Left forelimb (tissue), 1 donor: Measurements from ENCODE around the gene SH3D19.
A peak's percentile ranks its signal among the peaks of the same experiment; 100 is the strongest.
"Not testable (repeated sequence)": the region's sequence is repeated elsewhere in the genome, so short reads cannot be mapped to it uniquely, and the experiment has no call there.

Experiments
- DNase-seq: peaks from one replicate; pipeline ENCODE4 v3.0.0-alpha.2; 2018; ENCODE audit warnings: low spot score

SH3D19 gene

DNA sequence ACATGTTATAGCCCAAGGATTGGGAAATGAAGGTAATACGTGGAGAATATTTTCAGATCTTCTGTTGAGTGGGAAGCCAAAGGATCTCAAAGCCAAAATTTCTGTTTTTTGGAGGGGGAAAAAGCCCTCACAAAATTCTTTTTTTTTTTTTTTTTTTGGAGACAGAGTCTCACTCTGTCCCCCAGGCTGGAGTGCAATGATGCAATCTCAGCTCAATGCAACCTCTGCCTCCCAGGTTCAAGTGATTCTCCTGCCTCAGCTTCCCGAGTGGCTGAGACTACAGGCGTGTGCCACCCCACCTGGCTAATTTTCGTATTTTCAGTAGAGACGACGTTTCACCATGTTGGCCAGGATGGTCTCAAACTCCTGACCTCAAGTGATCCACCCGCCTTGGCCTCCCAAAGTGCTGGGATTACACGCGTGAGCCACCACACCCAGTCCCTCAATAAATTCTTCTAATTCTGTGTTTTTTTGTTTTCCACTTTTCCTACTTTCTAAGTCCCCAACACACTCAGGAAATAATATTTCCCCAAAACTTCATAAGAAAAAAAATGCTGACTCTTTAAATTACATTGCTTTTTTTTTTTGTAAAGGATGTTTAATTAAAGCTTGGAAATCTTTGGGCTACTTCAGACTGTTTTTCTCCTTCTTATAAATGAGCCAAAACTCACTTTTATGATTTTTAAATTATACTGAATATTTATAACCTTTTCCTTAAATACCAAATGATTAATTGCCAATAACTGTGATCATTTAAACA lies 174.4 kb downstream of the SH3D19 start:
- DNase-seq = no peak

DNA sequence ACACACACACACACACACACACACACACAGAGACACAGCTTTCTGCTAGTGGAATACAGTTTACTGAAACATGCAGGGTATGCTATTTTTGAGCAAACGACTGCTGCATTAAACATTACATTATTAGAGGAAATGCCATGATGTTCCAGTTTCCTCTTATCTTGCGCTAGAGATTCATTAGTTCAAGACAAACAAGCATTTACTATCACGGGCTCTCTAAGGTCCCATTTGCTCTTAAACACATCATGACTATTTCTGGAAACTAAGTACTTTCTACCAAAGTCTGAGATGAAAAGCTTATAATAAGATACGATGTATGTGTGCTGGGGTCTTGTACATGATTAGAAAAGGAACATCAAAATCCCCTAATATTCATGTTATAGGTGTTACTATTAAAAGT lies 177.1 kb downstream of the SH3D19 start:
- DNase-seq = no peak

- DNase-seq = no peak
Measured at GRCh38 chr4:151147000-151147399, 178.4 kb downstream of the SH3D19 start.

GRCh38 chr4:151144329-151145072 lies 180.9 kb downstream of the SH3D19 start:
- no peak for DNase-seq

- no peak for DNase-seq
Measured at GRCh38 chr4:151143811-151144210, 181.6 kb downstream of the SH3D19 start.

DNA sequence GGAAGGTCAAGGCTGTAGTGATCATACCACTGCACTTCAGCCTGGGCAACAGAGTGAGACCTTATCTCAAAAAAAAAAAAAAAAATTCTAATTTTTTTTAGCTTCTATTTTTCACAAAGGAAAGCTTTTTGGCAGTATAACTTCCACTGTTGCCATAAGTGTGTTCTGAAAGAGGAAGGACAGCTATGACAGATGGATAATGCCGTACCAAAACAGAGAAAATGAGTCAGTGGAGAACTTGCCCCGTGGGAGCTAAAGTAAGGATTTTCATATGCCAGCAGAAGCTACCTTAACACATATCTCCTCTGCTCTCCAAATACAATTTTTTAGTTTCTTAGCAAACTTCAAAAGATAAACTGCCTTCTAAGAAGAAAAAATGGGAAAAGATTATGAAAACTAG lies 182.2 kb downstream of the SH3D19 start:
- no peak for DNase-seq

GRCh38 chr4:151142758-151143157 lies 182.6 kb downstream of the SH3D19 start:
- no peak for DNase-seq

GRCh38 chr4:151139814-151140213 lies 185.6 kb downstream of the SH3D19 start:
- DNase-seq = no peak

DNA sequence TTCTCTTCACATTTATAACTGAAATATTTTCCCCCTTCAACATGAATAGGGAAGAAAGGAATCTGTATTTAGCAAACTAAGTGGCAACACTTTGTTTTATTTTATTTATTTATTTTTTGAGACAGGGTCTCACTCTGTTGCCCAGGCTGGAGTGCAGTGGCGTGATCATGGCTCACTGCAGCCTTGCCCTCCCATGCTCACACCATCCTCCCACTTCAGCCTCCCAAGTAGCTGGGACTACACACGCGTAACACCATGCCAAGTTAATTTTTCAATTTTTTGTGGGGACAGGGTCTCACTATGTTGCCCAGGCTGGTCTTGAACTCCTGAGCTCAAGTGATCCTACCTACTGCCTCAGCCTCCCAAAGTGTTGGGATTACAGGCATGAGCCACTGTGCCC lies 189.4 kb downstream of the SH3D19 start:
- DNase-seq = not testable (repeated sequence)

DNA sequence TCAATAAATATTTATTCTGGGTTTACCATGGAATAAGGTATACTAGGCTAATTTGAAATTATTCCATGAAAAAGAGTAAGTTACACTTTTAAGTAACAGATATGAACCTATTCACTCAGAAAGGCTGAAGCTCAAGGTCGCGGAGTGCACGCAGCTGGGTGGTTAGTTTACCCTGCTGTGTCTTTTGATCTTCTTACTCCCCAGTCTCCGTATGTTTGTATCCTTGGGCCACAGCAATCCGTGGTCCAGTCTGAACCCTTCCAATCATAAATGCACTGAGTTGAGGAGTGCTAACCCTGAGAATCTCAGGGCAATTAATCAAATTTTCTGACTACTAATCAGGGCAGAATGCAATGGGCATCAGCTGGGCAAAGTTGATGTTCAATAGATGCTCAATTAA lies 192.1 kb downstream of the SH3D19 start:
- no peak for DNase-seq

DNA sequence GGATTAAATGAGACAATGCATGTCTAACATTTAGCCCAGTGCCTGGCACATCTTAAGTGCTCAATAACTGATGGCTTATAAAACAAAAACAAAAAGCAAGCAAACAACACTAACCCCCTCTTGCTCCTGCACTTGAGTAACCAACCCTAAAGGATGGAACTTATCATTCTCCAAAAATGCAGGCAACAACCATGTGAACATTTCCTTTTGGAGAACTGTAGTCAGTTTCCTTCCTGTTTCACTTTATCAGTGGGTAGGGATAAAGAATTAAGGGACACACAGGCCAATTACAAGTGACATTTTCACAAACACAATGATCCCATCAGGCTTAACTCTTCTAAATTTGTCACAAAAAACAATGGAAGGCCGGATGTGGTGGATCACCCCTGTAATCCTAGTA lies 195.6 kb downstream of the SH3D19 start:
- DNase-seq = no peak

DNA sequence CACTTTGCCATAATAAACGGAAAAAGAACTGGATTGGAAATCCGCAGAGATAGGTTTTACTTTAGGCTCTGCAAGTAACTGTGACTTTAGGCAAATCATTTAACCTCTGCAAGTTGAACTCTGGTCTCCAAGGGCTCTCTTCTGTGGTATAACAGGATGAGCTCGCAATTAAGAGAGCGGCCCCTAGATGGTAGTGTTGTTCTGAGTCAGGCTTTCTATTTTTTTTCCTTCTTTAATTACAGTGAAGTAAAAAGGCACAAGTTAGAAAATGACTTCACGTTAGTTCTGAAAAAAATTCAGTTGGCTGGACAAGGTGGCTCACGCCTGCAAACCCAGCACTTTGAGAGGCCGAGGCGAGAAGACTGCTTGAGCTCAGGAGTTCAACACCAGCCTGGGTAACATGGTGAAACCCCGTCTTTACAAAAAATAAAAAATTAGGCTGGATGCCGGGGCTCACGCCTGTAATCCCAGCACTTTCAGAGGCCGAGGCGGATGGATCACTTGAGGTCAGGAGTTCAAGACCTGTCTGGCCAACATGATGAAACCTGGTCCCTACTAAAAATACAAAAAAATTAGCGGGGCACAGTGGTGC lies 207.9 kb downstream of the SH3D19 start:
- no peak for DNase-seq

DNA sequence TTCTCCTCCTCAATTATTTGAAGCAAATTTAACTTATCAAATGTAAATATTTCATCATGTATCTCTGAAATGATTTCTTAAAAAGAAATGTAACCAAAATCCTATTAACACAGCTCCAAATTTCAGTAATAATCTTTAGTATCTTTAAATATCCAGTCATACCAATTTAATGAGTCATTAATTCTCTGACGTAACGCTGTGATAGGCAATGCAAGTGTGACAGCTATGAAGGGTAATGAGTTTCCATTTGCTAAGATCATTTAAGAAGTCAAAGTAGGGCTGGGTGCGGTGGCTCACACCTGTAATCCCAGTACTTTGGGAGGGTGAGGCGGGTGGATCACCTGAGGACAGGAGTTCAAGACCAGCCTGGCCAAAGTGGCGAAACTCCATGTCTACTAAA lies 210.4 kb downstream of the SH3D19 start:
- no peak for DNase-seq

DNA sequence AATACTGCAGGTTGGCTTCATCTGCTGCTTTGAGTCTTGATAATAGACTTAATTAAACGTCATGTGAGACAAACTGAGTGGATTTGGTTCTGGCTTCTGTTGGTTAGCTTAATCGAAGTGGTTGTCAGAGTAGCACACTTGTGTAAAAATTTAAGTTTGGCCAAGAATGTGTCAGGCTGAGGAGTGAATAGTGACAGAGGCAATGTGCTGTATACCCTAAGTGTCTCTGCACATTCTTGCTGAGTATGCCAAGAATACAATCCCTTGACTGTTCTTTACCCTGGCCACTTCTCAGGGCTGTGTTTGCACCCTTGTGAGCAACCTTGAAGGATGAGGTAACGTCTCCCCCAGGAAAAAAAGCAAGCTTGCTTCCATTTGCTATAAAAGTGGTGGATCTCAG lies 211.1 kb downstream of the SH3D19 start:
- no peak for DNase-seq

DNA sequence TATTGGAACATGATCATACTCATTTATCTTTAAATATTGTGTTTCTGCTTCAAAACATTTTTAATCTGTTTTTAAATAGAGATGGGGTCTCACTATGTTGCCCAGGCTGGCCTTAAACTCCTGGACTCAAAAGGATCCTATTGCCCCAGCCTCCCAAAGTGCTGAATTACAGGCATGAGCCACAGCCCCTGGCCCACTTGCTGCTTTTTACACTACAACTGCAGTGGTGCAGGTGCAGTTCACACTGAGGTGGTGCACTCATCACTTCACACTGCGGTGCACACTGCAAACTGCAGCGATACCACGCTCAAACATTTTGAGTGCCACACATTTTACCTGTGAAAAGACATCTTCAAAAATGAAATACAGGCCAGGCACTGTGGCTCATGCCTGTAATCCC lies 215.2 kb downstream of the SH3D19 start:
- no peak for DNase-seq

DNA sequence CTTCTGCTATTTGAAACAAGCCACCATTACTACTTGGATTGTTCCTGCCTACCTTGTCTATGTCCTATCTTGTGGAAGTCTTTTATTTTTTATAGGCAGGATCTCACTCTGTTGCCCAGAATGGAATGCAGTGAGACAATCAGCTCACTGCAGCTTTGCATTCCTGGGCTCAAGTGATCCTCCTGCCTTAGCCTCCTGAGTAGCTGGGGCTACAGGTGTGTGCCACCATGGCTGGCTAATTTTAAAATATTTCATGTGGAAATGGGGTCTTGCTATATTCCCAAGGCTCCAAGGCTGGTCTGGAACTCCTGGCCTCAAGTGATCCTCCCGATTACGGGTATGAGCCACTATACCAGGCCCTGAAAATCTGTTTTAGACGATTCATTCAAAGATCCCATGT lies 218.3 kb downstream of the SH3D19 start:
- no peak for DNase-seq

- DNase-seq = no peak
Measured at GRCh38 chr4:151105454-151106032, 219.9 kb downstream of the SH3D19 start.

- DNase-seq = no peak
Measured at GRCh38 chr4:151104621-151105020, 220.8 kb downstream of the SH3D19 start.

- no peak for DNase-seq
Measured at GRCh38 chr4:151103758-151104157, 221.6 kb downstream of the SH3D19 start.

- no peak for DNase-seq
Measured at GRCh38 chr4:151100531-151100930, 224.9 kb downstream of the SH3D19 start.

GRCh38 chr4:151099976-151100417 lies 225.4 kb downstream of the SH3D19 start:
- no peak for DNase-seq

GRCh38 chr4:151099229-151099975 lies 226.0 kb downstream of the SH3D19 start, which contains the start of gene RPS3A:
Gene RPS3A, plus strand, starts transcription at chr4:151099628. Its CDS starts 25 bp downstream, at chr4:151099653.
- DNase-seq = peak; percentile 98
